ENCODE data around the gene RERE.

DNA sequence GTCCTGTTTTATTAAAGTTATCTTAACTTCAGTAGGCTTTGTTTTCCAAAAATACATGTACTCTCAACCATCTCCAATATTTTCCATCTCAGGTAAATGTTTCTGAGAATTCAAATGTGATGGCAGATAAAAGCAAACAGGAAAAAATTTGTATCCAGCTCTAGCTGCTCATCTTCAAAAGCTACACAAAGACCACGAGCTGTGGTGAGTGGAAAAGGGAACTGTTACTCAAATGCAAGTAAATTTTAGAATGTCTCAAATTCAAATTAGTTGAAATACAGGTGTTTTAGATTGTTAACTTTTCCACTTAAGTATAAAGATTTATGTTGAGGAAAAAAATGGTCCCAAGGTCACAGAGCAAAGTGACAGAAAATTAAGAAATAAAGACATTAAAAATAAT is 283.5 kb downstream of the RERE start:
- TF ChIP-seq, protein P1, sequence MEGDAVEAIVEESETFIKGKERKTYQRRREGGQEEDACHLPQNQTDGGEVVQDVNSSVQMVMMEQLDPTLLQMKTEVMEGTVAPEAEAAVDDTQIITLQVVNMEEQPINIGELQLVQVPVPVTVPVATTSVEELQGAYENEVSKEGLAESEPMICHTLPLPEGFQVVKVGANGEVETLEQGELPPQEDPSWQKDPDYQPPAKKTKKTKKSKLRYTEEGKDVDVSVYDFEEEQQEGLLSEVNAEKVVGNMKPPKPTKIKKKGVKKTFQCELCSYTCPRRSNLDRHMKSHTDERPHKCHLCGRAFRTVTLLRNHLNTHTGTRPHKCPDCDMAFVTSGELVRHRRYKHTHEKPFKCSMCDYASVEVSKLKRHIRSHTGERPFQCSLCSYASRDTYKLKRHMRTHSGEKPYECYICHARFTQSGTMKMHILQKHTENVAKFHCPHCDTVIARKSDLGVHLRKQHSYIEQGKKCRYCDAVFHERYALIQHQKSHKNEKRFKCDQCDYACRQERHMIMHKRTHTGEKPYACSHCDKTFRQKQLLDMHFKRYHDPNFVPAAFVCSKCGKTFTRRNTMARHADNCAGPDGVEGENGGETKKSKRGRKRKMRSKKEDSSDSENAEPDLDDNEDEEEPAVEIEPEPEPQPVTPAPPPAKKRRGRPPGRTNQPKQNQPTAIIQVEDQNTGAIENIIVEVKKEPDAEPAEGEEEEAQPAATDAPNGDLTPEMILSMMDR (IDR thresholded peaks at IDR 0.05), result no peak
- no peak for TF ChIP-seq POLR2A (IDR thresholded peaks at IDR 0.05)

All from body of pancreas (tissue), 4 donors.